CD4-positive, alpha-beta T cell treated with Interleukin-2 at 100 ng/mL for 4 hours (primary cell): Measurements from ENCODE around the gene NPW.
A peak's percentile ranks its signal among the peaks of the same experiment; 100 is the strongest.
"Not testable (repeated sequence)": the region's sequence is repeated elsewhere in the genome, so short reads cannot be mapped to it uniquely, and the experiment has no call there.

ENCODE experiments used
- DNase-seq: peaks from one replicate; pipeline ENCODE4 v3.0.0-alpha.2; 2020; ENCODE audit warnings: low spot score

NPW gene

GRCh38 chr16:2002406-2003230, 17.0 kb upstream of the NPW start:
- no peak for DNase-seq

GRCh38 chr16:2003231-2003826, 16.3 kb upstream of the NPW start:
- DNase-seq = no peak

- DNase-seq = peak; percentile 85
Measured at GRCh38 chr16:2003827-2004641, 15.6 kb upstream of the NPW start.

GRCh38 chr16:2004795-2005517, 14.6 kb upstream of the NPW start:
- DNase-seq = no peak

GRCh38 chr16:2005646-2006045, 13.9 kb upstream of the NPW start:
- DNase-seq = no peak

- no peak for DNase-seq
Measured at GRCh38 chr16:2006317-2006716, 13.3 kb upstream of the NPW start.

- DNase-seq = no peak
Measured at GRCh38 chr16:2007081-2007836, 12.3 kb upstream of the NPW start.

- peak; percentile 19 for DNase-seq
Measured at GRCh38 chr16:2008009-2008526, 11.5 kb upstream of the NPW start.

GRCh38 chr16:2008631-2009163, 10.9 kb upstream of the NPW start:
- DNase-seq = no peak

GRCh38 chr16:2009164-2009711, 10.3 kb upstream of the NPW start:
- no peak for DNase-seq

GRCh38 chr16:2009791-2010510, 9.6 kb upstream of the NPW start, which contains the start of gene ZNF598:
ZNF598 (minus strand) TSS chr16:2009821.
- DNase-seq = peak; percentile 72

- DNase-seq = not testable (repeated sequence)
Measured at GRCh38 chr16:2011726-2012125, 7.9 kb upstream of the NPW start.

GRCh38 chr16:2013527-2013926, 6.1 kb upstream of the NPW start:
- no peak for DNase-seq

GRCh38 chr16:2015117-2015946, 4.3 kb upstream of the NPW start:
- no peak for DNase-seq

- DNase-seq = no peak
Measured at GRCh38 chr16:2015947-2016208, 3.7 kb upstream of the NPW start.

GRCh38 chr16:2016407-2016922, 3.1 kb upstream of the NPW start:
- DNase-seq = no peak

- no peak for DNase-seq
Measured at GRCh38 chr16:2019921-2020831, 591 bp downstream of the NPW start.

- DNase-seq = no peak
Measured at GRCh38 chr16:2022723-2023091, 3.1 kb downstream of the NPW start.
